ENCODE data around the gene ARL6IP4.

The ARL6IP4 gene

GRCh38 chr12:122990961-122991622, 10.6 kb downstream of the ARL6IP4 start:
- no peak for DNase-seq (ENCODE audit: low spot score)

GRCh38 chr12:122991623-122992275, 11.3 kb downstream of the ARL6IP4 start:
- DNase-seq (ENCODE audit: low spot score) = no peak

- no peak for DNase-seq (ENCODE audit: low spot score)
Measured at GRCh38 chr12:122992386-122992785, 11.9 kb downstream of the ARL6IP4 start.

- no peak for DNase-seq (ENCODE audit: low spot score)
Measured at GRCh38 chr12:122994140-122994675, 13.7 kb downstream of the ARL6IP4 start.

GRCh38 chr12:122994781-122995502, 14.5 kb downstream of the ARL6IP4 start:
- DNase-seq (ENCODE audit: low spot score) = no peak

- no peak for DNase-seq (ENCODE audit: low spot score)
Measured at GRCh38 chr12:122995503-122996187, 15.2 kb downstream of the ARL6IP4 start.

- no peak for DNase-seq (ENCODE audit: low spot score)
Measured at GRCh38 chr12:122996188-122996601, 15.7 kb downstream of the ARL6IP4 start.

- no peak for DNase-seq (ENCODE audit: low spot score)
Measured at GRCh38 chr12:122996621-122997342, 16.3 kb downstream of the ARL6IP4 start.

GRCh38 chr12:122997343-122998250, 17.1 kb downstream of the ARL6IP4 start:
- DNase-seq (ENCODE audit: low spot score) = no peak

- DNase-seq (ENCODE audit: low spot score) = no peak
Measured at GRCh38 chr12:122998316-122998715, 17.8 kb downstream of the ARL6IP4 start.

GRCh38 chr12:122999196-122999946, 18.9 kb downstream of the ARL6IP4 start:
- DNase-seq (ENCODE audit: low spot score) = no peak

GRCh38 chr12:122999986-123000420, 19.5 kb downstream of the ARL6IP4 start:
- no peak for DNase-seq (ENCODE audit: low spot score)

GRCh38 chr12:123000578-123000977, 20.1 kb downstream of the ARL6IP4 start:
- DNase-seq (ENCODE audit: low spot score) = no peak

GRCh38 chr12:123001464-123001863, 21.0 kb downstream of the ARL6IP4 start:
- no peak for DNase-seq (ENCODE audit: low spot score)

- no peak for DNase-seq (ENCODE audit: low spot score)
Measured at GRCh38 chr12:123003257-123003656, 22.8 kb downstream of the ARL6IP4 start.

GRCh38 chr12:123004287-123004686, 23.8 kb downstream of the ARL6IP4 start:
- DNase-seq (ENCODE audit: low spot score) = no peak

GRCh38 chr12:123005081-123005626, 24.7 kb downstream of the ARL6IP4 start:
- DNase-seq (ENCODE audit: low spot score) = no peak

GRCh38 chr12:123006977-123007376, 26.5 kb downstream of the ARL6IP4 start:
- DNase-seq (ENCODE audit: low spot score) = no peak

- DNase-seq (ENCODE audit: low spot score) = no peak
Measured at GRCh38 chr12:123010110-123010509, 29.6 kb downstream of the ARL6IP4 start.

All from LoVo (cell line).